B cell (primary cell): ENCODE data around the gene PRKCB. TPM values are rescaled to one million over a fixed set of nuclear protein-coding genes. Genes with fewer than 3 reads are reported as not detected.
A peak's percentile ranks its signal among the peaks of the same experiment; 100 is the strongest.

Experiments used
- ATAC-seq: fragments of 200-7000 bp; cut with Tn5 transposase; one replicate; pipeline ENCODE4 v1.10.0; 2021; ENCODE audit warnings: low read depth, mild to moderate bottlenecking, moderate number of reproducible peaks, moderate library complexity
- CTCF ChIA-PET: fragments of 350-600 bp; sonication (Branson Sonifier 250); formaldehyde crosslinking; loops from one replicate; lab custom pipeline; 2021; ENCODE audit warnings: antibody characterized with exemption, inconsistent platforms; lab: Charles Lee
- POLR2A ChIA-PET: fragments of 350-600 bp; sonication (Branson Sonifier 250); formaldehyde crosslinking; loops from one replicate; lab custom pipeline; 2021; ENCODE audit warnings: antibody characterized with exemption; lab: Charles Lee
- DNase-seq: peaks from one replicate; pipeline ENCODE4 v3.0.0; 2013
- H2AFZ ChIP-seq: 2 replicates; pipeline ENCODE4 v1.6.1; 2012; ENCODE audit warnings: mild to moderate bottlenecking, low read depth, low read length; ENCODE audit not compliant: insufficient read depth, poor library complexity, severe bottlenecking
- H3K27ac ChIP-seq, 2 donors: 1 replicate in 1 of 2; 2 replicates in 1 of 2; pipeline ENCODE4 v1.5.1; 2012 to 2013; ENCODE audit warnings: low read length in 2 of 2, mild to moderate bottlenecking in 2 of 2, moderate library complexity in 1 of 2
- H3K27me3 ChIP-seq, 4 experiments: fragments of 200-600 bp in 1 of 4; sonication (generic) in 1 of 4; replicated peaks in 1 of 4; 1 replicate in 2 of 4; 2 replicates in 2 of 4; pipeline versions ENCODE4 v1.6.1 to v1.7.0; 2013 to 2016; ENCODE audit warnings: low read length in 3 of 4, mild to moderate bottlenecking in 2 of 4, mixed read lengths in 1 of 4, moderate library complexity in 1 of 4; ENCODE audit not compliant: insufficient read depth in 4 of 4, control insufficient read depth in 3 of 4; ENCODE audit errors: control extremely low read depth in 1 of 4
- H3K36me3 ChIP-seq, 2 experiments: replicated peaks in 1 of 2; 1 replicate in 1 of 2; 2 replicates in 1 of 2; pipeline versions ENCODE4 v1.6.1 to v1.7.1; 2013; ENCODE audit warnings: low read length in 1 of 2; ENCODE audit not compliant: insufficient read depth in 2 of 2, control insufficient read depth in 1 of 2; ENCODE audit errors: control extremely low read depth in 1 of 2, extremely low read depth in 1 of 2
- H3K4me1 ChIP-seq, 2 donors: fragments of 200-600 bp in 1 of 2; sonication (generic) in 1 of 2; 1 replicate in 1 of 2; 2 replicates in 1 of 2; pipeline versions ENCODE4 v1.5.1 to v1.6.1; 2013 to 2017; ENCODE audit warnings: low read length in 2 of 2; ENCODE audit not compliant: control insufficient read depth in 2 of 2, insufficient read depth in 2 of 2
- H3K4me2 ChIP-seq: replicated peaks from 2 replicates; pipeline ENCODE3; 2012; ENCODE audit warnings: mild to moderate bottlenecking, low read depth, low read length; ENCODE audit not compliant: poor library complexity, severe bottlenecking
- H3K4me3 ChIP-seq, 5 experiments: fragments of 200-600 bp in 1 of 5; sonication (generic) in 1 of 5; 1 replicate in 3 of 5; 2 replicates in 2 of 5; pipeline versions ENCODE4 v1.5.1 to v1.7.0; 2011 to 2016; ENCODE audit warnings: low read length in 4 of 5, mild to moderate bottlenecking in 4 of 5, low read depth in 2 of 5, control low read depth in 1 of 5, moderate library complexity in 1 of 5; ENCODE audit not compliant: insufficient read depth in 1 of 5; ENCODE audit errors: control extremely low read depth in 1 of 5, extremely low read depth in 1 of 5
- H3K79me2 ChIP-seq: fragments of 200-600 bp; sonication (generic); one replicate; pipeline ENCODE4 v1.6.0; 2016; ENCODE audit warnings: low read length; ENCODE audit not compliant: control insufficient read depth, insufficient read depth
- H3K9ac ChIP-seq: fragments of 200-600 bp; sonication (generic); 2 replicates; pipeline ENCODE4 v1.6.1; 2017; ENCODE audit warnings: mild to moderate bottlenecking, low read length, moderate library complexity
- H3K9me3 ChIP-seq, 3 donors: one replicate each; pipeline versions ENCODE4 v1.6.1 to v1.7.1; 2013; ENCODE audit warnings: low read length in 2 of 3; ENCODE audit not compliant: control insufficient read depth in 2 of 3, insufficient read depth in 1 of 3; ENCODE audit errors: control extremely low read depth in 1 of 3
- H4K20me1 ChIP-seq: 2 replicates; pipeline ENCODE4 v1.6.0; 2012; ENCODE audit warnings: mild to moderate bottlenecking, low read length; ENCODE audit not compliant: insufficient read depth, control insufficient read depth, poor library complexity, severe bottlenecking
- H3K27ac Mint-ChIP-seq: one replicate; pipeline ENCODE4 v1.8.0; 2021; ENCODE audit warnings: mixed read lengths
- H3K27me3 Mint-ChIP-seq: one replicate; pipeline ENCODE4 v1.8.0; 2021; ENCODE audit warnings: mixed read lengths
- H3K4me1 Mint-ChIP-seq: one replicate; pipeline ENCODE4 v1.8.0; 2021; ENCODE audit warnings: mixed read lengths
- H3K4me3 Mint-ChIP-seq: one replicate; pipeline ENCODE4 v1.8.0; 2021; ENCODE audit warnings: mixed read lengths
- H3K9me3 Mint-ChIP-seq: one replicate; pipeline ENCODE4 v1.8.0; 2022; ENCODE audit warnings: mixed read lengths; ENCODE audit not compliant: insufficient read depth
- CTCF ChIP-seq: fragments of 200-600 bp; IDR thresholded peaks from one replicate; pipeline ENCODE4 v1.8.0; 2022; ENCODE audit warnings: antibody characterized with exemption, mild to moderate bottlenecking
- EZH2 ChIP-seq: IDR thresholded peaks from 2 replicates; pipeline ENCODE4 v1.6.1; 2012; ENCODE audit warnings: borderline replicate concordance, low read depth, mild to moderate bottlenecking, moderate library complexity, low read length; ENCODE audit not compliant: insufficient read depth, poor library complexity, severe bottlenecking
- WGBS: methylation state at CpG from one replicate; pipeline ENCODE4 v1.1.5; 2013; ENCODE audit warnings: missing lambda C conversion rate; ENCODE audit not compliant: insufficient coverage; 5-methylcytosine and 5-hydroxymethylcytosine counted together
- intact Hi-C: fragments of 100-400 bp; cut with micrococcal nuclease; formaldehyde crosslinking; loops from one replicate; pipeline ENCODE4 v1.10.0; 2022
- polyA plus RNA-seq: library from polyadenylated mRNA; depleted of rRNA; stranded (reverse); fragments of >200 nt; gene quantifications from 2 replicates; pipeline ENCODE4 v1.2.3, GENCODE V29; 2012
- total RNA-seq, 2 donors: library from RNA; stranded (reverse); fragments of 120-200 nt in 1 of 2; gene quantifications; 1 replicate in 1 of 2; 2 replicates in 1 of 2; pipeline versions ENCODE4 v1.2.3 to v1.2.4, GENCODE V29; 2013 to 2022

Gene PRKCB
- total and polyA plus RNA-seq, 2 donors (not counting 1 experiment from before 2014, with no cell fraction given), result 106 to 373 TPM

GRCh38 chr16:23943604-23944003 is 107.8 kb downstream of the PRKCB start:
- Histone ChIP-seq H3K79me2 (peaks cover 92% of the 10 kb centered on the region), H3K4me2 (no peak overlapping the region), H3K36me3 (peaks cover 2 to 18% of the 10 kb centered on the region in 2 experiments), H4K20me1 (peaks cover 14% of the 10 kb centered on the region), H2AFZ (no peak overlapping the region), H3K27ac (peak overlapping the region in 1 of 2 donors; percentile 88), H3K9ac (no peak overlapping the region), H3K4me1 (peaks cover 71 to 75% of the 10 kb centered on the region in 2 donors), H3K27me3 (no peaks in the 10 kb centered on the region), H3K4me3 (no peak overlapping the region), H3K9me3 (no peaks in the 10 kb centered on the region)
- intact Hi-C loops, result no loop called here
- H3K4me1 Mint-ChIP-seq, result peaks cover 87% of the 10 kb centered on the region
- WGBS, result no CpG with 5 or more reads among the region's 6 CpGs
- DNase-seq, result no peak
- no peak for ATAC-seq
- ChIA-PET POLR2A (no interaction called here), CTCF (interaction anchor here (1.0 to 1.7 kb wide), 5 partner anchors 10 to 68 kb away, joined by 3 to 4 read pairs (median 4); no protein-coding TSS in a partner anchor)
- TF ChIP-seq EZH2 (no peak), CTCF (no peak)
- no peak overlapping the region for H3K4me3 Mint-ChIP-seq
- no peaks in the 10 kb centered on the region for H3K27me3 Mint-ChIP-seq
- H3K27ac Mint-ChIP-seq, result peak overlapping the region; percentile 73
- no peaks in the 10 kb centered on the region for H3K9me3 Mint-ChIP-seq

GRCh38 chr16:23944381-23944780 is 108.6 kb downstream of the PRKCB start:
- CTCF ChIA-PET, result interaction anchor here (1.0 to 1.7 kb wide), 5 partner anchors 9 to 68 kb away, joined by 3 to 4 read pairs (median 4); no protein-coding TSS in a partner anchor
- H3K4me1 Mint-ChIP-seq, result peaks cover 90% of the 10 kb centered on the region
- peak overlapping the region; percentile 95 for H3K27ac Mint-ChIP-seq
- Histone ChIP-seq H3K9me3 (no peaks in the 10 kb centered on the region), H3K4me3 (no peak overlapping the region), H3K27ac (peak overlapping the region; percentile 12 to 88), H3K9ac (no peak overlapping the region), H3K79me2 (peaks cover 86% of the 10 kb centered on the region), H3K27me3 (no peaks in the 10 kb centered on the region), H3K4me1 (peaks cover 79 to 83% of the 10 kb centered on the region in 2 donors), H3K36me3 (peaks cover 2 to 18% of the 10 kb centered on the region in 2 experiments), H3K4me2 (no peak overlapping the region), H4K20me1 (peaks cover 9% of the 10 kb centered on the region), H2AFZ (no peak overlapping the region)
- no peak for TF ChIP-seq CTCF
- TF ChIP-seq EZH2, result no peak
- ATAC-seq (no peak), DNase-seq (no peak)
- H3K27me3 Mint-ChIP-seq, result no peaks in the 10 kb centered on the region
- no peaks in the 10 kb centered on the region for H3K9me3 Mint-ChIP-seq
- intact Hi-C loops, result no loop called here
- POLR2A ChIA-PET, result no interaction called here
- no peak overlapping the region for H3K4me3 Mint-ChIP-seq
- 100% methylated on average over 1 of the region's 1 CpG for WGBS
